Omental fat pad (tissue), 4 donors: ENCODE measurements around the gene BORCS5. TPM values are rescaled to one million over a fixed set of nuclear protein-coding genes. Genes with fewer than 3 reads are reported as not detected.

Experiments used
- ATAC-seq: fragments of 150-250 bp; one replicate; pipeline ENCODE4 v1.9.1; 2016; ENCODE audit warnings: mild to moderate bottlenecking, moderate library complexity; ENCODE audit not compliant: low FRiP score
- DNase-seq: peaks from one replicate; pipeline ENCODE4 v3.0.0-alpha.2; 2019; ENCODE audit warnings: low spot score
- CTCF ChIP-seq, 3 donors: fragments of 450-650 bp; IDR thresholded peaks; one replicate each; pipeline ENCODE4 v1.5.1; 2016 to 2017; ENCODE audit warnings: antibody characterized with exemption in 3 of 3, mild to moderate bottlenecking in 3 of 3, moderate library complexity in 2 of 3
- total RNA-seq, 4 donors: library from RNA; depleted of rRNA; stranded (reverse); fragments of >200 nt; gene quantifications; one replicate each; pipeline ENCODE4 v1.1.0, GENCODE V29; 2016

Gene BORCS5
- total RNA-seq, 4 donors from 2014 or later = 11.4 to 17.1 (median 15.7) TPM

- DNase-seq (no peak), ATAC-seq (no peak)
- no peak for TF ChIP-seq CTCF (IDR thresholded peaks at IDR 0.05)
Observed at GRCh38 chr12:12486661-12487240, 129.9 kb downstream of the BORCS5 start.

GRCh38 chr12:12487490-12487889 is 130.6 kb downstream of the BORCS5 start:
- DNase-seq (no peak), ATAC-seq (no peak)
- TF ChIP-seq CTCF (IDR thresholded peaks at IDR 0.05) = no peak

GRCh38 chr12:12488296-12488695 is 131.4 kb downstream of the BORCS5 start:
- DNase-seq (no peak), ATAC-seq (no peak)
- no peak for TF ChIP-seq CTCF (IDR thresholded peaks at IDR 0.05)

- no peak for TF ChIP-seq CTCF (IDR thresholded peaks at IDR 0.05)
- DNase-seq = no peak
- no peak for ATAC-seq
Observed at GRCh38 chr12:12488823-12489550, 132.1 kb downstream of the BORCS5 start.

- DNase-seq (no peak), ATAC-seq (no peak)
- no peak for TF ChIP-seq CTCF (IDR thresholded peaks at IDR 0.05)
Observed at GRCh38 chr12:12491606-12492005, 134.7 kb downstream of the BORCS5 start.

GRCh38 chr12:12492547-12492946 is 135.7 kb downstream of the BORCS5 start:
- no peak for TF ChIP-seq CTCF (IDR thresholded peaks at IDR 0.05)
- no peak for ATAC-seq
- no peak for DNase-seq

GRCh38 chr12:12495536-12495935 is 138.7 kb downstream of the BORCS5 start:
- DNase-seq = no peak
- ATAC-seq = no peak
- TF ChIP-seq CTCF (IDR thresholded peaks at IDR 0.05) = no peak
